ENCODE data around the gene TRIM14.
"Not testable (repeated sequence)": the region's sequence is repeated elsewhere in the genome, so short reads cannot be mapped to it uniquely, and the experiment has no call there.

Gene TRIM14

DNA sequence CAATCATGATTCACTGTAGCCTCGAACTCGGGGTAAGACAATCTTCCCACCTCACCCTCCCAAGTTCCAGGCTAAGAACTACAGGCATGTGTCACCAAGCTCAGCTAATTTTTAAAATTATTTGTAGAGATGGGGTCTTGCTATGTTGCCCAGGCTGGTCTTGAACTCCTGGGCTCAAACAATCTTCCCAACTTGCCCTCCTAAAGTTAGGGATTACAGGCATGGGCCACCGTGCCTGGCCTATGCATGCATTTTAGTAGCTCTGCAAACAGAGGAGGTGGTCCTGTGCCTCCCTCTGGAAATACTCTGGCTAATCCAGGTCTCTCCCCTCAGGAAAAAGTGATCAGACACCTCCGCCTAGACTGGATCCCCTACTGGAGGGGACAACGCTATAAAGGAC, 21.5 kb upstream of the TRIM14 start:
- no peak for DNase-seq

DNA sequence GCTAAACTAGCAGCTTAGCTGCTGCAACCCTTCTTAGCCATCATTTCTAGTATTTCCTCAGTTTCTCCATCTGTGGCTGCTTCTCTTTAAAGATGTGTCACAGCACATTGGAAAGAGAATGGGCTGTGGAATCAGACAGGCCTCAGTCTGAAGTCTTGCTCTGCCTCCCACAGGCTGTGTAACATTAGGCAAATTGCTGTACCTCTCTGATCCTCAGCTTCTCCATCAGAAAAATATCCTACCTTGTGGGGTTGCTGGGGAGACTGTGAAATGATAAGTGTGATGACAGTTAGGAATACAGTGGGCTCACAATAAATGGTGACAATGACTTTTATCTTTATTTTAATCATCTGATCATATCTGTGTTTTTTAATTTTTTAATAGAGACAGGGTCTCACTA, 17.5 kb upstream of the TRIM14 start:
- no peak for DNase-seq

DNA sequence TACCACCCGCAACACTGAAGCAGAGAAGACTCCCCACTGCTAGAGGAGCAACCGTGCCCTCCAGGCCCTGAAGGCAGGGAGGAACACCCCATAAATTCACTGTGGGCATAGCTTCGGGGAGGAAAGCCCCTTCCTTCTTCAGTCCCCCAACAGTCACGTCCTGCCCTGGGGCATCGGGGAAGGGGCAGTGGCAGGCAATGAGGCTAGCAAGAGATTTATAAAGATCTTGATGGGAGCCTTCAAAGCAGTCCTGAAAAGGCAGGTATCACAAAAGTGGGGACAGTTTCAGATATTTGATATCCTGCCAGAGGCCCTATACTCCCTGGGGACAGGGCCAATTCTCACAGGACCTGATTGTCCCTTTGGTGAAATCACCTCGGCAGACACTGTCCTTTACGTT, 16.9 kb upstream of the TRIM14 start:
- no peak for DNase-seq

DNA sequence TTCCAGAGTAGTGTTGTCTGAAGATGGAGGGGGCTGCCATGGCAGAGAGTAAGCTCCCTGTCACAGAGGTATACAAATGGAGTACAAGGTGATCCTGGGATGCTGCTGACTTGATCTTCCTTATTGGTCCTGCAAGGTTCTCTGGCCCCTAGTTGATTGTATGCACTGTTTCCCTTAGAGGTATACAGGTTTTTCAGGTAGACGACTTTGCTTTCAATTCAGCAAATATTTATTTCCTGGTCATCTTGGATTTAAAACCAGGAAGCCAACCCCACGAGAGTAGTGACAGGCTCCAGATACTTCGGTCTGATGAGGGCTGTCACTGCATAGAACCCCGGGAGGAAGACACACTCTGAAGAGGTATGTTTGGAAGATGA, 16.5 kb upstream of the TRIM14 start:
- DNase-seq: no peak

DNA sequence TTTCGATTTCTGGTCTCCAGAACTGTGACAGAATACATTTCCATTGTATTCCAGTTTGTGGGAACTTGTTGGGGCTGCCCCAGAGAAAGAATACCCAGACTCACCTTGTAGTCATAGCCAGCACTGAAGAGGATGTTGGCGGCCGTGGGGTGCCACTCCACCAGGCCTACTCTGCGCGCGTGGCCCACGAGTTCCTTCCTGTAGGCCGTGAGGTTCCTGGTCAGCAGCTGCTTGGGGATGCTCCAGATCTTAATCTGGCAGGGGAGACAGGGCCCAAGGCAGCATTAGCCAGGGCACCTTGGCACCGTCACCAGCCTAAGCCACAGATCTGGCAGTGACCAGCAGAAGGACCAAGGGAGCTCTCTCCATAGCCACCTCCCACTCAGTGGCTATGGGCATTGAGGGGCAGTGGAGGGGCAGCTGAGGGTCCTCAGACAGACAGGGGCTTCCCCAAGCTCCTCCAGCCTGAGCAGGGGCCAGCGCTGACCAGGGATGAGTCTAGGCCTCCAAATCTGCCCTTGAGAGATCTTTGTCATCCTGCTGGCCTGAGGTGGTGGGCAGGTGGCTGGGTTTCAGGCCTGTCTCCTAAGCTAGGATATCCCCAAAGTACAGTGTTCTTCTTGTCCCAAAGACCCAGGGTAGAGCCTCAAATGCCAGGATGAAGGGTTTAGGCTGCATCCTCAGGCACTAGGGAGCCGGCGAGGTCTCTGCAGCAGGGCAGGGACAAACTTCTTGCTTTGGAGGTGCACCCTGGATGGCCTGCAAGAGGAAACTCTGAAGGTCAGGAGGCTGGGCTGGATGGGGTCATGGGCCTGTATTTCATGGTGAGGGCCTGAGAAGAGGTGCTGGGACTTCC, 15.9 kb upstream of the TRIM14 start:
- DNase-seq: no peak

DNA sequence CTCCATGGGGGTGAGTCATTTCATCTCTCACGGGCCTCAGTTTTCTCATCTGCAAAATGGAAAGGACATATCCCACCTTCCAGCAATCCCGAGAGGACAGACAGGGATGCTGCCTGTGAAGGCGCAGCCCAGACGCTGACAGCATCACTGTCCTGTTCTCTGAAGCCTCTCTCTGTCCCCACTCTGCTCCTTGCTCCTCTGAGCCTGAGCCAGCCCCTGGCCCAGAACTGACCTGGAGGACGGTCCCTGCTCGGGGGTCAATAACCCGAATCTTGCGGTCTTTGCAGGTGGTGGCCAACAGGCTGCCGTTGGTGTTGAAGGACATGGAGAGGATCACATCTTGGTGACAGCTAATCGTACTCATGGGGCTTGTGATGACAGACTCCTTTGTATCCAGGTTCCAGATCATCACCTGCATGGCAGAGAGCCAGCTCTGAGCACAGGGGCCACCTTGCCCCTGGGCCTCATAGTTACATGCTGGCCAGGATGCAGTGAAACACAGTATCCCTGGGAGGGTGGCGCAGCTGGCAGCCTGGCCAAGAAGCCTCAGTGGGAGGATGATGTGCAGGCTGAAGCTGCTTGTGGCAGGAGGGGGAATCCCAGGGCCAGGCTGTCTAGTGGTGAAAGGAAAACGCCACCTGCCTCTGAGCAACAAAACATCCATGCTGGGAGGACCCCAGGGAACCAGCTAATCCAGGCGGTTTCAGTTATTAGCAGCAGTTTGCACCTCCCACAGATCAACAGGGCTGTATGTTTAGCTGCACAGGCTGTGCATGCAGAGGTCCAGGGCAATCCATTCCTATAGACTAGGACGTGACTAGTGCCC, 14.0 kb upstream of the TRIM14 start:
- DNase-seq: peak; percentile 85

DNA sequence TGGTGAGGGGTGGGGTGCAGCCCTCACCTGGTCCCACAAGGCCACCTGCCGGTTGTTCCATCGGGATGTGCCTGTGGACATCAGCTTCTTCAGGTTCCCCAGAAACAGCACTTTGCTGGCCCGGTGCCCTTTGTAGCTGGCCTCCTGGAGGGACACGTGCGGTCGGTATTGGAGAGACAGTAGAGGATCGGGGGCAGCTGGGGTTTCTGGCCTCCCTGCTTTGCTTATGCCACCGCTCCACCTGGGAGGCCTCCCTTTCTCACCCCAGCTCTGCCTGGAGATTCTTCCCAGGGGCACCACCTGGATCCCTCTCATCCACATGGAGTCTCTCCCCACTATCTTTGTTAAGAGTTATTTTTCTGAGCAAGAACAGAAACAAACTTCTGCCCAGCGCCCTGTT, 13.1 kb upstream of the TRIM14 start:
- DNase-seq: no peak

DNA sequence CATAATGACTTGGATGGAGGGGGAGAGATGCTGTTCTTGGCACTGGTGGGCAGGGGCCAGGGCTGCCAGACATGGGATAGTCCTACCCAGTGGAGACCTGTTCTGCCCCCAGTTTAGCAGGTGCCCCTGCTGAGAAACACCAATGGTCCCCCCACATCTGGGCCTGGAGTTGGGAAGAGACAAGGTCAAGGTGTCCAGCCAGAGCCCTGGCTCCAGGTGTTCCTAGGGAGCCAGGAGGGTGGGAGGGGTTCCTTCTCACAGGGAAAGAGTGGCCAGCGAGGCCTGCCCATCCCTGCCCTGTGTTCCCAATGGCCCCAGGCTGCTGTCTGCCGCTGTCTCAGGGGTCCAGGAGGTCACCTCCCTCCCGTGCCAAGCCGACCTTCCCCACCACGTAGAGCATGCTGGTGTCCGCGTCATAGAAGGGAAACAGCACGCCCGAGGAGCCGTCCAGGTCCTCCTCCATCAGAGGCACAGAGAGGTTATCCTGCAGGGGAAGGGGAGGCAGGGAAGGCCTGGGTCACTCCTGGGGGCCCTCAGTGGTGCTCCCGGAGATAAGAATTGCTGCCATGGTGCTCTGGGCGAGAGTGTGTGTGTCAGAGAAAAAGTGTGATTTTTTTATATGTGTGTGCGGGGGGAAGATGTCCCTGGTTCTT, 11.7 kb upstream of the TRIM14 start:
- no peak for DNase-seq

DNA sequence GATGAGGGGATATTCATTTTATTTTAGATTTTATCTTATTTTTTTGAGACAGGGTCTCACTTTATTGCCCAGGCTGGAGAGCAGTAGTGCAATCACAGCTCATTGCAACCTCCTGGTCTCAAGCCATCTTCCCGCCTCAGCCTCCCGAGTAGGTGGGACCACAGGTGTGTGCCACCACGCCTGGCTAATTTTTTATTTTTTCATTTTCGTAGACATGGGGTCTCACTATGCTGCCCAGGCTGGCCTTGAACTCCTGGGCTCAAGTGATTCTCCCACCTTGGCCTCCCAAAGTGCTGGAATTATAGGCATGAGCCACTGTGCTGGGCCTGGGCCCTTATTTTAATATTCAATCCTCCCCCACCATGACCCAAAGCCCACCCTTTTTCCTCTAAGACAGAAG, 11.0 kb upstream of the TRIM14 start:
- DNase-seq: not testable (repeated sequence)

DNA sequence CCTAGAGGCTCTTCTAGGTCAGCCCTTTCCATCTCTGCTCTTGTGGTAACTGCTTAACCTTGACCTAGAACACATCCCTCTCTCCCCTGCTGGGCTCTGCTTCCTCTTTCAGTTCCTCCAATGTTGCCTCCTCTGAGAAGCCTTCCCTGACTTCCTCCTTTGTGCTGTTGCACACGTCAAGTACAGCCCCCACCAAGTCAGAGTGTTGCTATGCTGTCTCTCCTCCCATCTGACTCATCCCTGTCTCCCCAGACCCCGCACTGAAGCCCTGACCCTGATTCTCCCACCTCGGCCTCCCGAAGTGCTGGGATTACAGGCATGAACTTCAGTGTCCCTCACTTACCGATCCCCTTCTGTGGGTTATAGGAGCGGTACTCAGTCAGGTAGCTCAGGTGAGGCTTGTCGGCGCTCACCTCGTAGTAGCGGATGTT, 10.4 kb upstream of the TRIM14 start:
- DNase-seq: no peak

DNA sequence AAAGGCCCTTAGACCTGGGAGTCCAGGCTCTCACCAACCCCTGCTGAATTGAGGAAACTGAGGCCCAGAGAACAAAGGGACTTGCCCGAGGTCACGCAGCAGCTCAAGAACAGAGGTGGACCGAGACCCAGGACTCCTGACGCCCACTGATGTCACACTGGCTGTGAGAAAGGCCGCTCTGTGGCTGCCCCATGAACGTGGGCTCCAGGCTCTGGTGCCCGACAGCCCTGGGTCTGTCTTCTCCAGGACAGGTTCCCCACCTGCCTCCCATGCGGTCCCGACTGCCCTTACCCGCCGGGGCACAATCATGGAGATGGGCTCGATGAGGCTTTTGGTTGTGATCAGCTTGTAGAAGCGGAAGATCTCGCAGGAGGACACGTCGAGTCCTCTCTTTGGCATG, 9.3 kb upstream of the TRIM14 start:
- no peak for DNase-seq

DNA sequence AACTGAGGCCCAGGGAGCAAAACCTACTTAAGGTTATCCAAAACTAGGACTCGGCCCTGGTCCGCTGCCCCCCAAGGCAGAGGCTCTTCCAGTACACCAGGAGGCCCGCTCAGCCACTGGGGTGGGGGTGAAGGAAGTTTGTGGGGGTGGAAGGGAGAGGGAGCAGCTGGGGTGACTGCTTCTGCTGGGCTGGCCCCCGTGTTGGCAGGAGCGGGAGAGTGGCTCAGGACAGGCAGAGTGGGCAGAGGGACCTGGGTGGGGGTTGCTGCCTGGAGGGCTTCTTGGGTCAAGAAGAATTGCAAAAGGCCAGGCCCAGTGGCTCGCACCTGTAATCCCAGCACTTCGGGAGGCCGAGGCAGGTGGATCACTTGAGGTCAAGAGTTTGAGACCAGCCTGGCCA, 8.2 kb upstream of the TRIM14 start:
- DNase-seq: no peak

DNA sequence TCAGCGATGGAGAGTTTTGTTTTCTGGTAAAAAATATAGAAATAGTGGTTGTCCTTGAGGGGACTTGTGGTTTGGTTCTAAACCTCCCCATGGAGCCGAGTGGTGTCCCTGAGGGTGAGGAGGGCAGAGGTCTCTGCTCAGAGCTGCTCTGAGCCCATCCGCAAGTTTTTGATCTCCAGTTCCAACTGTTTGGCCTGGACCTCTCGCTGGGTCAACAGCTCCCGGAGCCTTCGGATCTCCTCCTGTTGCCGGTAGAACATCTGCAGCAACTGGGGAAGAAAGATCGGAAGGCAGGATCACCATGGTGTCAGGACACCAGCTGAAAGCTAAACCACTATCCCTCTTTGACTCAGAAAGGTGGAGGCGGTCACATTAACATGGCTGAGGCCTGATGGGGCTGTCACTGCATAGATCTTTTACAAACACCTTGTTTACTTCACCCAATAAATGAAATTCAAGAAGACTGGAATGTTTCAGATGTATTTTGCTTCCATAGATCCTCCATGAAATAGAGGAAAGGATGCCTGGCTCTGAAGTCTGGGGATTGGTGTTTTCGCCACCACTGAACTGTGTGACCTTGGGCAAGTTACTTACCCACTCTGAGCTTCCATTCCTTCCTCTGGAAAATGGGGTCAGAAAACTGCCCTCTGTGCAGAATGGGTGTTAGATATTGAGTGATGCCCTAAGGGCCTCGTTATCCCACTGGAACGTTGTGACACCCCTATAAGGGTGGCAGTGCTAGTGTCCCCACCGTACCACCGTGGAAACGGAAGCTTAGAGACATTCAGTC, 5.8 kb upstream of the TRIM14 start:
- no peak for DNase-seq

DNA sequence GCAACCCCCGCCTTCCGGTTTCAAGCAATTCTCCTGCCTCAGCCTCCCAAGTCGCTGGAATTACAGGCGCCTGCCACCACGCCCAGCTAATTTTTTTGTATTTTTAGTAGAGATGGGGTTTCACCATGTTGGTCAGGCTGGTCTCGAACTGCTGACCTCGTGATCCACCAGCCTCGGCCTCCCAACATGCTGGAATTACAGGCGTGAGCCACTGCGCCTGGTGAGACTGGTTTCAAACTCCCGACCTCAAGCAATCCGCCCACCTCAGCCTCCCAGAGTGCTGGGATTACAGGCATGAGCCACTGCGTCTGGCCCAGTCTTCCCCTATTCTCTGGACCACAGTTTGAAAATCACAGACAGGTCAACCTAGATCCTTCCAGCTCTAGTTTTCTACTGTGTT, 5.1 kb upstream of the TRIM14 start:
- DNase-seq: not testable (repeated sequence)

DNA sequence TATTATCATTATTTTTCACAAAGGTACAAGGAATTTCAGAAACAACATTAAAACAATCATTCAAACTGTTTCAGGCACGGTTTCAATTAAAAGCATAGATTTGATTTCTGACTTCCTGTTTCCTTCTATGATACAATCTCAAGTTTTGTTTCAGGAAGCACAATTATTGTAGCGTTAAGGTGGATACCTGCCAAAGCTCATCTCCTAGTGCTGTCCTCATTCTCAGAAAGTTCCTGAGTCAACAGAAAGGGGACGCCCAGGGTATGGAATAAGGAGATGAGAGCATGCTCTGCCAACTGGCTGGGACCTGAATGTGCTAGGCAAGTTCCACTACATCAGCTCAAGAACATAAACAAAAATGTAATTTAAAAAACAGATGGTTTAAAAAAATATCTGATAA, 2.0 kb upstream of the TRIM14 start:
- DNase-seq: no peak

DNA sequence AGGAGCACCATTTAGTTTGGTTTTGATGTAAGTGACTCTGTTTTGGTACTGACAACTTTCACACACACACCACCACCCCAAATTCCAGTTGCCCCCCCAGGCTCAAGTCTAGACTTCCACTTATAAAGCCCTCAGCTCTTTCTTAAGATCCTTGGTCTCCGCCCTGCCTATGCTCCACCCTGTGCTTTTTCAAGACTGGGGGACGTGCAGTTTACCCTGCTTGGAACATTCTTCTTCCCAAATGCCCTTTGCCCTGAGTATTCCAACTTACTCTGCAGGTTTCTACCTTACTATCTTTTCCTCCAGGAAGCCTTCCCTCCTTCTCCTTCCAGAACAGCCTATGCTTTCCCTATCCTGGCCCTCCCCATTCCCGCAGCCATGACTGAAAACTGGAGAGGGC, 1.5 kb upstream of the TRIM14 start:
- no peak for DNase-seq

DNA sequence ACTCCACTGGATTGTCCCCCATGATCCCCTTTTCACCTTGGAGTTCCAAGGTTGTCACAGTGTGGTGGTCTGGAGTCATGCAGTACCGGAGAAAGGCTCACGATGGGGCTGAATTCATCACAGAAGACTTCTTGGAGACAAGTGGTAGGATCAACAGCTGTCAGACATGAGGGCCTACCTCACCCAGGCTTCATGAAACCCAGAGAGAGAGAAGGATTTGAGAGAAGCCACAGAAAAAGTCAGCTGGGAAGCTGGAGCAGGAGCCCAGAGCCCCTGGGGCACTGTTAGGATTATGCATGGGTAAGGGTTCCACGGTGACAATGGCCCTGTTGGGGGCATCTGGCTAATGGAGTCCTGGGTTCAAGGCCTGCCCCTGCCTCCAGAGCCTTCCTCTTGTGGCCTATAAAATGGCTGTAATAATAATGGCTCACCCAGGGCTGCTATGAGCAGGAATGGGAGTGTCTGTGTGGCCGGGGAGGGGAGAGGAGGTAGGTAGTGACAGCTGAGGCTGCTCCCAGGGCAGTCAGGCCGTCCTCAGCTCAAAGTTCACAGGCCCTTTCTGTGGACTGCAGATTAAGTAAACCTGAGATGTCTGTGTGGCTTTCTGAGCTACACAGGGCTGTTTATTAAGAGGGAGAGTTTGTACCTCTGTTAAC, 910 bp downstream of the TRIM14 start:
- DNase-seq: no peak

DNA sequence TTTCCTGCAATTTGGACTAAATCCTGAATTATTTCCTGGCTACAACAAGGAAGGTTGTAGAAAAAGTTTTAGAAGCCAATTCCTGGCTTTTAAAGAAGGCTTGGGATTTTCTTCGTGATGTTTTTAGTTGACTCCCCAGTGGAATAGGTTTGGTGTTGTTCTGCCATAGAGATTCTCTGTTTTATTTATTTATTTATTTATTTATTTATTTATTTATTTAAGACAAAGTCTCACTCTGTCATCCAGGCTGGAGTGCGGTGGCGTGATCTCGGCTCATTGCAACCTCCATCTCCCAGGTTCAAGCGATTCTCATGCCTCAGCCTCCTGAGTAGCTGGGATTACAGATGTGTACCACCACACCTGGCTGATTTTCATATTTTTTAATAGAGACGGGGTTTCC, 1.9 kb downstream of the TRIM14 start:
- DNase-seq: not testable (repeated sequence)

DNA sequence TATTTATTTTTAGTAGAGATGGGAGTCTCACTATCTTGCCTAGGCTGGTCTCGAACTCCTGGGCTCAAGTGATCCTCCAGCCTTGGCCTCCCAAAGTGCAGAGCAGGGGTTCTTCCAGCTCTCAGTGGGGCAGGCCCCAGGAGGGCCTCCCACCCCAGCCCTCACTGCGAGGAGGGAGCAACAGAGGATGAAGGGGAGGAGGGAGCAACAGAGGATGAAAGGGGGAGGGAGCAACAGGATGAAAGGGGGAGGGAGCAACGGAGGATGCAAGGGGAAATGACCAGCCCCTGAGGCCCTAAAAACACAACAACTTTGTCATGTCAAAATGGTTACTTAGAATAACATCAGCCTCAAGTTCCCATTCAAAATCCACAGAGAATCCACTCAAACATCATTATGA, 10.0 kb downstream of the TRIM14 start:
- DNase-seq: no peak

DNA sequence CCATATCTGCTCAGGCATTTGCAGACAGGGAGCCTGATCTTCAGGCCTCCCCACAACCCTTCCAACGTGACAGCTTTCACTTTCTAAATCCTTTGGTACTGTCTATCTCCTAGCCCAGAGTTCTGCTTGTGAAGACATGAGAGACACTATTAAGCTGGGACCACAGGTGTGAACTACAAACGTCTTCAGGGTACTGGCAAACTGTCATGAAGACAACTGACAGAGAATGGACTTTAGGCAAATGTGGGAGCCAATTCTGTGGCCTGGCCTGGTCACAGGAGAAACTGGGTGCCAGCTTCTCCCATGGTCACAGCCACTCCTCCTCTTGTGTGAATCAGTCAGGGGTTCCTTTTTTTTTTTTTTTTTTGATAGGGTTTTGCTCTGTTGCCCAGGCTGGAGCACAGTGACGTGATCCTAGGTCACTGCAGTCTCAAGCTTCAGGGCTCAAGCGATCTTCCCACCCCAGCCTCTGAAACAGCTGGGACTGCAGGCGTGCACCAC, 10.4 kb downstream of the TRIM14 start:
- no peak for DNase-seq

DNA sequence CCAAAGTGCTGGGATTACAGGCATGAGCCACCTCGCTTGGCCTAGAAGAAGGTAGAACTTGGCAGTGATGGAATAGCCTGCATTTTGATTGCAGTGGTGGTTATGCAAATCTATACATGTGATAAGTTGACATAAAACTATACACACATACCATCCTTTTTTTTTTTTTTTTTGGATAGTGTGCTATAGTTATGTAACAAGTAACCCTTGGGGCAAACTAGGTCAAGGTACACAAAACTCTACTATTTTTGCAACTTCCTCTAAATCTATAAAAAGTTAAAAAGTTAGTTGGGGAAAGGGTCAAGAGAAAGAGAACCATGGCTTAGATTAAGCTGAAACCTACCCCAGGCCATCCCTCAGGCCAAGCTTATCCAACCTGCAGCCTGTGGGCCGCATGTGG, 11.1 kb downstream of the TRIM14 start:
- DNase-seq: no peak

DNA sequence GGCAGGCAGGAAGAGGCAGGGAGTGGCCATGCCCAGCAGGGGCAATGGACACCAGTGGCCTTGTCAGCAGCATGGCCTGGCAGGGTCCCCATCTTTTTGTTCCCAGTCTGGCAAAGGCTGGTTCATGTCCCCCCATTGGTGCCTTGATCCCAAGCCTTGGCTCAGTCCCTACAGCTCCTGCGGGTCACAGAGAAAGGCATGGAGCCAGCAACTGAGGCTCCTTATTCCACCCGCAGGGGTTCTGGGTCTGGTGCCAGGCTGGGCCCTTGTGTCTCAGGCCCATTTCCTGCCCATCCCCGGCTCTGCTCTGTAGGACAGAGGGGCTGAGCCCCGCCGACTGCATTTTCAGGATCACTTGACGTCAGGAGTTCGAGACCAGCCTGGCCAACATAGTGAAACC, 14.0 kb downstream of the TRIM14 start:
- DNase-seq: no peak
